ENCODE results near the gene C9orf72.
"Not testable (repeated sequence)": the region's sequence is repeated elsewhere in the genome, so short reads cannot be mapped to it uniquely, and the experiment has no call there.

C9orf72 gene

DNA sequence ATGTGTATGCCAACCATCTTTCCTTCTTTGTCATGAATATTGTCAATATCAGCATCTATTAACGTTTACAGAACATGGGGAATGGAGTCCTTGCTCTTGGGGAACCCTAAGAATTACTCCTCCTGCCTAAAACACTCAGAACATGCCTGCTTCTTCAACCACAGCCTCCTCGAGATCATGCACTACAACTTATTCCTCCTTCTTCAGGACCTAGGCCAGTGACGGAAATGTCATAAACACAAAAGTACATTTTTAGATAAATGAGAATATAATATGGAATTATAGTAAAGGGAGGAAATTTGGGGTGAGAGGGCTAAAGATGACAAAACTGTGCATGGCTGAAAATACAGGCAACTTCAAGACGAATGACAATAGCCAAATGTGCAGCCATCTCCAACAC, 52.3 kb downstream of the C9orf72 start:
- in situ Hi-C loops (cut with MboI; ENCODE audit: low sequenced_read_pairs), result no loop called here

DNA sequence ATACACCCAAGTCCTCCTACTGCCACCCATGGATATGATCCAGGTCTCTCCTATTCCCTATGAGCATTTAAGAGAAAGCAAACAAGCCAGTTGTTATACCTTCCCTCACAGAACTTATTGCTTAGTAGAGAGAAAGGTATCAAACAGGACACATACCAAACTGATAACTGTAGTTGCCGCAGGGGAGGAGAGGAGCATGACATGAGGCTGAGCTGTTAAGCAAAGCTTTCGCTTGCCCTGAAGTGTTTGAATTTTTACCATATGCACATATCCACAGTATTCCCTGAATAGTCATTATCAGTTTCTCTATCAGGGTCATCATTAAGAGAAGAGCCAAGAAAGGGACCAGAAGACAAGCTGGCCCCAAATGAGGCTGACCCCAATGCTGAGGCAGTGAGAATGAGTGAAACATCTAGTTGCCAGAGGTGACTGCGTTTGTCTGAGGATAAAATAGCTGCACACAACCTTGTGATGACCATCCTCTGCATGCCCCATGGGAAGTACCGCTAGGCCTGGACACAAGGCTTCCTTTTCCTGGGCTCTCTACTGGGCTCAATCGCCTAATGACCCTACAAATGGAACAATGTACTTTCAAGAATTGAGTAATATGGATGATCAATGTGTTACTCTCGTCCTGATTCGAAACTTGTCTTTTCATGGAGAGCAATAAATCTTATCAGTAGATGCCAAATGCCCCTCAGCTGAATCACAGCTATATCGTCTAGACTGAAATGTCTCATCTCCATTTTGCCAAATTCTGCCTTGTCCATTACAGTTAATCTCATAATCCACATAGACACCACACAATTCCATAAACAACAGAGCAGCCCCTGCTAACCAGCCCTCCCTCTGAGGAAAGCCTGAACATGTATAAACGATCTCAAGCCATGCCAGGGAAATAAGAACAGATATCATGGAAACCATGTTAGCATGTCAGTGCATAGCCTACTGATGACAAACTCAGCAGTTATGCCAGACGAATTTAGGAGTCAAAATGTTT, 53.5 kb downstream of the C9orf72 start:
- in situ Hi-C loops (cut with MboI; ENCODE audit: low sequenced_read_pairs), result no loop called here

DNA sequence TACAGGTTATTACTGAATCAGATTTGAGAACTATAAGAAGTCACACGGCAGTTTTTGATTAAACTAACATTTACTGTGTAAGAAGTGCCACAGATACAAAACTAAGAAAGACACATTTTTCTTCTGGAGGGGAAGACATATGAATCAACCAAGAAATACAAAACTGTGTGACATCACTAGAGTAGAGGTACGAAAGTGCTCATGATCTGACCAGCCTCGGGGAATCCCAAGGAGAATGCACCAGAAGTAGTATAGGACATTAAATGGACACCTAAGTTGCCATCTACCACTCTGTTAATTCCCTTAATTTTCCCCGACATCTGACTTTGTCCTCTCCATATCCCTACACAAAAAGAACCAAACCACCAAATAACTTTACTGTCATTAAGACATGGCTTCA, 54.5 kb downstream of the C9orf72 start:
- in situ Hi-C loops (cut with MboI; ENCODE audit: low sequenced_read_pairs), result no loop called here

DNA sequence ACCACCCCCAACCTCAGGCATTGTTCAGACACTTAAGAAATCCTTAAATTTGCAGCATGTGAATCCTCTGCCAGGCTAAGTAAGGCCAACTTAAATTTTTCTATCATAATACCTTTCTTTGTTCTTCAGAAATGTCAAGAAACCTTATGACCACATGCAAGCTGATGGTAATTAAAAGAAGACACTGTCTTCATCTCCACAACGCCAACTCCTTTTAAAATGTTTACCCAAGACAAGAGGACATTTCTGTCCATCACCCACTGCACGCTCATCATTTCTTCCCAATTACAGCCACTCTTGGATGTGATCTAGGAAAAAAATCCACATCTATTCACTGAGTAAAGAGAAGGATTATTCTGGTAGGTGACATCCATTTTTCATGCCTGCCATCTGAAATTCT, 55.3 kb downstream of the C9orf72 start:
- in situ Hi-C loops (cut with MboI; ENCODE audit: low sequenced_read_pairs), result no loop called here

DNA sequence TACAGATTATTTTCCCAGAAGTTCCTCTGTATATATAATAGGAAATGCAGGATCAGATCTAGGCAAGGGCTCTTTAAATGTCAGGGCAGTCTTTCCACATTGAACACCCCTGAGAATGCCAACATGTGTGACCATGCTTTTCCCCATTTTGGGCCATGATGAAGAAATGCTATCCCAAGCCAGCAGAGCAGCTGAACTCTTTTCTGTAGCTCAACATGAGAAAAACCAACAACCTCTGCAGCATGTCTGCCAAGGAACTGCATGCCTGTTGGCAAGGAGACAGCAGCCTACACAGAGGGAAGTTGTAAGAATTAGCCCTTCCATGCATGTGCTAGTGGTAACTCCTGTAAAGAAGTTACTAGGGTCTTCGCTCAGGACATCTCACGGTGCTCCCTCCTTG, 58.7 kb downstream of the C9orf72 start:
- in situ Hi-C loops (cut with MboI; ENCODE audit: low sequenced_read_pairs), result no loop called here

DNA sequence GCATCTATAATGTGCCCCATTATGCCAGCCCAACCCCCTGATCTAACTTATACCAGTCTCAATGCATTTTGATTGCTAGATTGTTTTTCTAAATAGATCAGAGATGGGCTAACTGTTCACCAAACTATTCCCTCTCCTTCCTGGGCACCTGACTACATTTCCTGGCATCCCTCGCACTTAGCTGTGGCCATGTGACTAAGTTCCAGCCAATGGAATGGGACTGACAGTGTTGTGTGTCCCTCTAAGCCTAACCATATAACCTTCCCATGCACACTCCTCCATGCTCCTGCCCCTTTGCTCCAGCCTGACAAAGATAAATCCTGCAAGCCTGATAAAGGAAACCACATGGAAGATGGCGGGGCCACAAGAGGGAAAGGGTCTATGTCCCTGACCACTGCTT, 61.5 kb downstream of the C9orf72 start:
- in situ Hi-C loops (cut with MboI; ENCODE audit: low sequenced_read_pairs), result no loop called here

DNA sequence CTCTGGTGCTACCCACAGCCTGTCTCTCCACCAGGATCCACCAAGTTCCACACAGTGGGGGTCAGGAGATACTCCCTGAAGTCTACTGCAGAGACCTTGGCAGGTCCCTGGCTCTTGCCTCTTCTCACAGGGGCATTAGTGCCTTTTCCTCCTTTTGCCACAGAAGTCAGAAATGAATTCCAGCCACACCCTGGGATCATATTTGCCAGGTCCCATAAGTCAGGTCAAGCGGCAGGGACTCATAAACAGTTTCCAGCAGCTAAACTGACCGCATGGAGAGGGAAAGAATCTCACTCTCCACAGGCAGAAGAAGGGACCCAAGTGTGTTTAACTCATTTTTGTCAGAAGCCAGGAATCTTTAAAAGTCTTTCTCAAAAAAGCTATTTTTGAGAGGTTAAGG, 62.5 kb downstream of the C9orf72 start:
- in situ Hi-C loops (cut with MboI; ENCODE audit: low sequenced_read_pairs), result no loop called here

DNA sequence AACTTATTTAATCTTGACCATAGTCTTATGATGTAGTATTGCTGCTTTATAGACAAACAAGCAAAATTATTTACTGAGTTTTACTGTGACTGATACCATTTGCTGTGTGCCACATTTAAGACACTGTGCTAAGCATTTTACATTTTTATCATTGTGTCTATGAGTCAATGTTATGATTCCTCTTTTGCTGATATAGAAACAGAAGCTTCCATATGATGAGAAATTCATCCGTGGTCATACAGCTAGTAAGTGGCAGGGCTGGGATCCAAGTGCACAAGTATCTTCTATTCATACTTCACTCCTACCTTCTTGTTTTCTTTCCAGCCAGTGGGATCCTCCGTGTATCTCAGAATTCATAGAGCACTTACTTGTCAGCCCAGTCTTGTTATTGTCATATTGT, 66.3 kb downstream of the C9orf72 start:
- in situ Hi-C loops (cut with MboI; ENCODE audit: low sequenced_read_pairs), result no loop called here

DNA sequence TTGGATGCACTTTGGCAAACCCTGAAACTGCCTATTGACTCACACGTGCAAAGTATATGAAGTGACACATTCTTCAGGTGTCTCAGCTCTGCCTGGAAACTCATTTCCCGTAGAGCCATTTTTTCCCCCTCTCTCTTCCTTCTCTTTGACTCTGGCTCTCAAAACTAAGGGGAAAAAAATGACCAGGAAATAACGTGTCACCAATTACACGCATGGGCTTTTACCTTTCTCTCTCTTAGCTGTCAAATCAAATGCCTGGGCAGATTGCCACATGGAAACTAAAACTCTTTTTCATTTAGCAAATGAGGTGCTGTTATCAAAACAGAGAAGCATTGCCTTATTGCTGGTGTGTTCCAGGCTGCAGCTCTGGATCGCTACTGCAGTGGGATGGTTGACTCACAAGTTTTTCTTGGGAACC, 67.5 kb downstream of the C9orf72 start:
- in situ Hi-C loops (cut with MboI; ENCODE audit: low sequenced_read_pairs), result no loop called here

DNA sequence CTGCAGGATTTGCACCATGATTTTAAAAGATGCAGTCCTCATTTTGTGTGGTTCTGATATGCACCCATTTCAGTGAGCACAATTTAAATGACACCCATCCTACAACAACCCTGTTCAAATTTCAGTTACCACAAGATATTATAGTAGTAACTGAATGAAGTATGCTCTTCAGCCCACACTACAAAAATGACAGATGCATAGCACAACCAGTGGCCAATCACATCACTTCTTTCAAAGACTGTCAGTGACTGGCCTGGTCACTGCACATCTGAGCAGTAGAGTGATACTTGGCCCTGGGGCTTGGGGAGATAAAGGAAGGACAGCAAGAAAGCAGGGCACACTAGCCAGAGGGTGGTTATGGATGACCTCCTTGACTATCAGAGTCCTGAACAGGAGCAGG, 69.0 kb downstream of the C9orf72 start:
- in situ Hi-C loops (cut with MboI; ENCODE audit: low sequenced_read_pairs), result no loop called here

DNA sequence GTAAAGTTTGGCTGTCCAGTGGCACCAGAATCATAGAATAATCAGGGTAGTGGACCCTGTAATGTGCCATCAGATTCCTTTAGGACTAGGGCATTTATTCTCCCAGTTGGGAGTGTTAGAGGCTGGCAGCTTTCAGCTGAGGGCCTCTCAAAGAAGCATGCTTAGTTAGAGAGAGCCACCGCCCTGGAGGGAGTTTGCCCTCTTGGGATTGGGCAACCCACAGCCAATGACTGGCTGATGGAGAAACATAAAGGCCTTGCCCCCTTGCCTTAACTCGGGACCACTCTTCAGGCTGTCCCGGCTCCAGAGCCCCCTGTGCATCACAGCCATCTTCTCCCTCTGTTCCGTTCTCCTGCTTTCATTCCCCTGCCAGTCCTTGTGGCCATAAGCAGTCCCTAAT, 69.7 kb downstream of the C9orf72 start:
- in situ Hi-C loops (cut with MboI; ENCODE audit: low sequenced_read_pairs), result no loop called here

DNA sequence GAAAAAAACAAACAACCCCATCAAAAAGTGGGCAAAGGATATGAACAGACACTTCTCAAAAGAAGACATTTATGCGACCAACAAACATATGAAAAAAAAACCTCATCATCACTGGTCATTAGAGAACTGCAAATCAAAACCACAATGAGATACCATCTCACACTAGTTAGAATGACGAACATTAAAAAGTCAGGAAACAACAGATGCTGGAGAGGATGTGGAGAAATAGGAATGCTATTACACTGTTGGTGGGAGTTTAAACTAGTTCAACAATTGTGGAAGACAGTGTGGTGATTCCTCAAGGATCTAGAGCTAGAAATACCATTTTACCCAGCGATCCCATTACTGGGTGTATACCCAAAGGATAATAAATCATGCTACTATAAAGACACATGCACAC, 72.4 kb downstream of the C9orf72 start:
- in situ Hi-C loops (cut with MboI; ENCODE audit: low sequenced_read_pairs), result not testable (repeated sequence)

DNA sequence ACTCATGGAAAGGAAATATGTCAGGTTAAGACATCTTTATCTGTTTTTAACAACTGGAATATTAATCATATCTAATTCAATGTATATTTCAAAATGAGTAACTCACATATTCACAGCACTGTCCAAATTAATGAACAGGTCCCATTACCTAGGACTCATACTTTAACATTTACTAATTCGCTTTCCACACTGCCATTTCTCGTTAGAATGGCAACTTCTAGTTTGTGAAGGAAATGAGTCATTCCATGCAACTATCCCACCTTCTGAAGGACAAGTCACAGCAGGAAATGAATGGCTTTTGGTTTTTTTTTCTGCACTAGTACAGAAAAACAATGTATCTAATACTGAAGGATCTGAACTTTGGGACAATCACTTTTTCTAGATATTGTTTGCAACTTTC, 73.8 kb downstream of the C9orf72 start:
- in situ Hi-C loops (cut with MboI; ENCODE audit: low sequenced_read_pairs), result no loop called here

DNA sequence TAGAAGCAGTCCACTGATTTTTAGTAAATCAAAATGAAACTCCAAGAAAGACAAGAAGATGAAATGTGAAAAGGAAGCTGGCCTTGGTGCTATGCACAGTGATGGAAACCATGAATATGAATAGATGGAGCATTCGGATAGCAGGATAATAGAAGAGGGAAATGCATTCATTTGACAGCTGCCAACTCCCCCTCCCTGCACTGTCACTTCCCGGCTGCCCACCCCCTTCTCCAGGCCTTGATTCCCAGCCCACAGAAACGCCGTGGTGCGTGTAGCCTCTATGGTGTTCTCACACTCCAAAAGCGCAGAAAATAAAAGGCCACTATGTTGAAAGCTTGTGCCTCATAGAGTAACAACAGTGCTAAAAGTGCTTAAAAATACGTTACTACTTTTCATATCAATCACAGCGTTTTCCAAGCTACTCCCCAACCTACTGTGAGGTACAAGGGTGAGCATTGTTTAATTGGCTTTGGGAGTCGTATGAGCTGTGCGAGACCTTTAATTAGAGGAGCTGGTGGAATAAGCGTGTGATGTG, 75.3 kb downstream of the C9orf72 start:
- in situ Hi-C loops (cut with MboI; ENCODE audit: low sequenced_read_pairs), result no loop called here
